ENCODE data around the gene TCFL5. TPM values are rescaled to one million over a fixed set of nuclear protein-coding genes. Genes with fewer than 3 reads are reported as not detected.

TCFL5 gene
- total and polyA plus RNA-seq, 10 of the 15 experiments (the other 5 are each of a cell fraction or from before 2014, with no cell fraction given), result 0.48 to 8.1 (median 3.8) TPM

- H2AFZ ChIP-seq (ENCODE audit: control insufficient read depth, low read depth, low read length), result no peak overlapping the region
- CTCF ChIA-PET, result interaction anchor here (1.1 to 2.1 kb wide), 2 partner anchors 9 to 530 kb away, joined by 3 to 9 read pairs; no protein-coding TSS in a partner anchor
These were observed 29.8 kb downstream of the TCFL5 start for GRCh38 chr20:62831854-62832211.

More at GRCh38 chr20:62831854-62832211, 29.8 kb downstream of the TCFL5 start:
- H3K27me3 ChIP-seq (replicated peaks in 1 of 2; ENCODE audit: control insufficient read depth in 2 of 2, insufficient read depth in 2 of 2, low read length in 1 of 2), result peaks cover 0 to 3% of the 10 kb centered on the region in 2 experiments; a peak in 2 of 4 replicates
- H3K27ac ChIP-seq (ENCODE audit: control insufficient read depth, insufficient read depth), result no peak overlapping the region
- intact Hi-C loops (cut with micrococcal nuclease; ENCODE audit: unreplicated experiment) (no loop called here), in situ Hi-C loops (cut with MboI) (no loop called here)
- BruUV-seq (replicated peaks), result no TSS peak
- FAIRE-seq (no peak), ATAC-seq (no peak), DNase-seq (ENCODE audit: low read depth, low spot score) (no peak)
- WGBS (ENCODE audit: insufficient coverage, insufficient replicate concordance, low lambda C conversion rate, missing lambda C conversion rate), result 72% methylated on average over 10 of the region's 10 CpGs
- H3K9me3 ChIP-seq (replicated peaks; ENCODE audit: control insufficient read depth, insufficient read depth, low read length), result no peaks in the 10 kb centered on the region
- ChIA-PET SMC1A (ENCODE audit: uncharacterized antibody, unreplicated experiment) (no interaction called here), POLR2A (no interaction called here), RAD21 (ENCODE audit: unreplicated experiment) (interaction anchor here (0.9 kb wide), 1 partner anchor 9 kb away, joined by 3 read pairs; no protein-coding TSS in a partner anchor)
- no peak overlapping the region for H3K4me3 ChIP-seq
- H3K36me3 ChIP-seq (ENCODE audit: control insufficient read depth in 2 of 2, insufficient read depth in 2 of 2, low read length in 1 of 2), result no peaks in the 10 kb centered on the region
- H3K79me2 ChIP-seq (ENCODE audit: control insufficient read depth, insufficient read depth, low read length), result no peaks in the 10 kb centered on the region
- H4K20me1 ChIP-seq (ENCODE audit: control insufficient read depth, insufficient read depth), result no peaks in the 10 kb centered on the region
- TF ChIP-seq ATF2 (IDR thresholded peaks at IDR 0.05; ENCODE audit: low read length) (no peak), ZNF207 (IDR thresholded peaks at IDR 0.05; ENCODE audit: borderline replicate concordance) (no peak), CBX3 (IDR thresholded peaks at IDR 0.05; ENCODE audit: borderline replicate concordance, low read depth) (no peak), RAD21 (IDR thresholded peaks at IDR 0.05; ENCODE audit: insufficient read depth, low read depth, low read length) (no peak), YBX1 (IDR thresholded peaks at IDR 0.05) (no peak), BMI1 (IDR thresholded peaks at IDR 0.05; ENCODE audit: borderline replicate concordance) (no peak), CHD1 (IDR thresholded peaks at IDR 0.05; ENCODE audit: low read depth, low read length) (no peak), PAX5 (IDR thresholded peaks at IDR 0.05; ENCODE audit: borderline replicate concordance, low read depth, low read length) (no peak), NFIC (IDR thresholded peaks at IDR 0.05; ENCODE audit: low read depth, low read length) (no peak), REST (IDR thresholded peaks at IDR 0.05; ENCODE audit: low read depth, low read length) (no peak), POLR2AphosphoS5 (IDR thresholded peaks at IDR 0.05; ENCODE audit: low read length) (no peak), NFYA (IDR thresholded peaks at IDR 0.05; ENCODE audit: borderline replicate concordance, low read depth, low read length) (no peak), JUNB (IDR thresholded peaks at IDR 0.05) (no peak), ZZZ3 (IDR thresholded peaks at IDR 0.05; ENCODE audit: control insufficient read depth, insufficient read length, low read depth) (no peak)
- TF ChIP-seq, protein P1, sequence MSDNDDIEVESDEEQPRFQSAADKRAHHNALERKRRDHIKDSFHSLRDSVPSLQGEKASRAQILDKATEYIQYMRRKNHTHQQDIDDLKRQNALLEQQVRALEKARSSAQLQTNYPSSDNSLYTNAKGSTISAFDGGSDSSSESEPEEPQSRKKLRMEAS (IDR thresholded peaks at IDR 0.05; ENCODE audit: low read depth, low read length), result no peak
- peak overlapping the region; percentile 66; the same call in 1 of the 2 replicates for H3K4me2 ChIP-seq (ENCODE audit: control insufficient read depth, insufficient read depth)
- H3K9ac ChIP-seq (ENCODE audit: control insufficient read depth, insufficient read depth, low read length), result no peak overlapping the region
- peaks cover 14% of the 10 kb centered on the region for H3K4me1 ChIP-seq (ENCODE audit: control insufficient read depth, insufficient read depth, low read length)
